Naive thymus-derived CD4-positive, alpha-beta T cell (primary cell): ENCODE measurements around the gene PRKN. TPM values are rescaled to one million over a fixed set of nuclear protein-coding genes. Genes with fewer than 3 reads are reported as not detected.

Experiments
- ATAC-seq: fragments of 150-1000 bp; cut with Tn5 transposase; 2 replicates; pipeline ENCODE4 v1.10.0; 2021; ENCODE audit warnings: mild to moderate bottlenecking, moderate library complexity
- CTCF ChIA-PET: fragments of 350-600 bp; sonication (Branson Sonifier 250); formaldehyde crosslinking; loops from one replicate; lab custom pipeline; 2021; ENCODE audit warnings: antibody characterized with exemption; lab: Charles Lee
- POLR2A ChIA-PET: fragments of 350-600 bp; sonication (Branson Sonifier 250); formaldehyde crosslinking; loops from one replicate; lab custom pipeline; 2021; ENCODE audit warnings: antibody characterized with exemption, inconsistent platforms; lab: Charles Lee
- DNase-seq, 9 donors: peaks; one replicate each; pipeline versions ENCODE4 v3.0.0 to v3.0.0-alpha.2; 2020 to 2022; ENCODE audit warnings: mixed read lengths in 1 of 9
- H3K27ac ChIP-seq: one replicate; pipeline ENCODE4 v1.7.0; 2013; ENCODE audit warnings: mild to moderate bottlenecking, low read depth, low read length, moderate library complexity
- H3K27me3 ChIP-seq, 2 donors: one replicate each; pipeline ENCODE4 v1.7.0; 2013; ENCODE audit warnings: low read length in 2 of 2, mild to moderate bottlenecking in 2 of 2, moderate library complexity in 2 of 2; ENCODE audit not compliant: control insufficient read depth in 2 of 2, insufficient read depth in 2 of 2
- H3K36me3 ChIP-seq, 3 experiments: 1 replicate in 2 of 3; 2 replicates in 1 of 3; pipeline ENCODE4 v1.7.0; 2013; ENCODE audit warnings: low read length in 3 of 3, mild to moderate bottlenecking in 3 of 3, moderate library complexity in 1 of 3; ENCODE audit not compliant: insufficient read depth in 3 of 3, control insufficient read depth in 2 of 3
- H3K4me1 ChIP-seq, 2 donors: one replicate each; pipeline ENCODE4 v1.7.0; 2013; ENCODE audit warnings: low read length in 2 of 2, mild to moderate bottlenecking in 2 of 2, moderate library complexity in 1 of 2; ENCODE audit not compliant: control insufficient read depth in 2 of 2, insufficient read depth in 2 of 2
- H3K4me3 ChIP-seq: 2 replicates; pipeline ENCODE4 v1.7.0; 2013; ENCODE audit warnings: mild to moderate bottlenecking, low read length
- H3K9me3 ChIP-seq, 3 experiments: 1 replicate in 2 of 3; 2 replicates in 1 of 3; pipeline ENCODE4 v1.7.0; 2013; ENCODE audit warnings: low read length in 3 of 3; ENCODE audit not compliant: control insufficient read depth in 2 of 3
- H3K27ac Mint-ChIP-seq, 9 donors: one replicate each; pipeline ENCODE4 v1.8.0; 2020 to 2022; ENCODE audit warnings: mixed read lengths in 9 of 9, mild to moderate bottlenecking in 8 of 9, moderate library complexity in 5 of 9, inconsistent platforms in 2 of 9
- H3K27me3 Mint-ChIP-seq, 5 donors: one replicate each; pipeline ENCODE4 v1.8.0; 2021 to 2022; ENCODE audit warnings: mixed read lengths in 5 of 5, mild to moderate bottlenecking in 1 of 5
- H3K36me3 Mint-ChIP-seq, 5 donors: one replicate each; pipeline ENCODE4 v1.8.0; 2020 to 2022; ENCODE audit warnings: mixed read lengths in 5 of 5, mild to moderate bottlenecking in 3 of 5, inconsistent platforms in 1 of 5
- H3K4me1 Mint-ChIP-seq, 7 donors: one replicate each; pipeline ENCODE4 v1.8.0; 2020 to 2022; ENCODE audit warnings: mixed read lengths in 7 of 7, mild to moderate bottlenecking in 3 of 7, inconsistent platforms in 1 of 7
- H3K4me3 Mint-ChIP-seq, 10 donors: one replicate each; pipeline ENCODE4 v1.8.0; 2020 to 2022; ENCODE audit warnings: mild to moderate bottlenecking in 10 of 10, mixed read lengths in 10 of 10, moderate library complexity in 6 of 10, inconsistent platforms in 2 of 10
- H3K9me3 Mint-ChIP-seq, 11 donors: one replicate each; pipeline ENCODE4 v1.8.0; 2020 to 2022; ENCODE audit warnings: mixed read lengths in 11 of 11, mild to moderate bottlenecking in 4 of 11, inconsistent platforms in 1 of 11, moderate library complexity in 1 of 11
- intact Hi-C, 2 donors: fragments of 100-400 bp; cut with micrococcal nuclease; formaldehyde crosslinking; loops; one replicate each; pipeline ENCODE4 v1.15.1; 2023
- polyA plus RNA-seq, 2 donors: library from polyadenylated mRNA; unstranded; fragments of 300-500 nt; fragmentation: Illumina TruSeq; gene quantifications; one replicate each; pipeline ENCODE4 v1.2.3, GENCODE V29; 2021
- total RNA-seq, 6 experiments: library from RNA in 5 of 6; stranded (reverse) in 5 of 6; gene quantifications; 1 replicate in 5 of 6; 2 replicates in 1 of 6; pipeline ENCODE4 v1.2.3 and lab custom pipeline; 2021 to 2026

The PRKN gene
- total and polyA plus RNA-seq, 7 experiments from 2014 or later = 0.44 to 10.3 (median 8.1) TPM

- Histone ChIP-seq H3K9me3 (no peaks in the 10 kb centered on the region), H3K36me3 (no peaks in the 10 kb centered on the region), H3K27ac (no peak overlapping the region), H3K27me3 (no peaks in the 10 kb centered on the region), H3K4me3 (no peak overlapping the region), H3K4me1 (no peaks in the 10 kb centered on the region)
- H3K36me3 Mint-ChIP-seq = peaks cover 0 to 5% (median 0%) of the 10 kb centered on the region in 5 donors
- DNase-seq = no peak
- no peaks in the 10 kb centered on the region for H3K27me3 Mint-ChIP-seq
- peaks cover 0 to 27% (median 4%) of the 10 kb centered on the region in 11 donors for H3K9me3 Mint-ChIP-seq
- no peak for ATAC-seq
- no peaks in the 10 kb centered on the region for H3K4me1 Mint-ChIP-seq
- H3K27ac Mint-ChIP-seq = no peak overlapping the region
- intact Hi-C loops = no loop called here
- ChIA-PET POLR2A (no interaction called here), CTCF (no interaction called here)
- H3K4me3 Mint-ChIP-seq = no peak overlapping the region
These were observed 1204.2 kb downstream of the PRKN start for GRCh38 chr6:161523362-161523761.

- Histone ChIP-seq H3K4me3 (no peak overlapping the region), H3K27me3 (no peaks in the 10 kb centered on the region), H3K36me3 (no peaks in the 10 kb centered on the region), H3K4me1 (no peaks in the 10 kb centered on the region), H3K9me3 (no peaks in the 10 kb centered on the region), H3K27ac (no peak overlapping the region)
- H3K27ac Mint-ChIP-seq = no peak overlapping the region
- H3K4me3 Mint-ChIP-seq = no peak overlapping the region
- CTCF ChIA-PET = no interaction called here
- ATAC-seq = no peak
- no peaks in the 10 kb centered on the region for H3K27me3 Mint-ChIP-seq
- H3K9me3 Mint-ChIP-seq = peaks cover 0 to 21% (median 4%) of the 10 kb centered on the region in 11 donors
- DNase-seq = no peak
- POLR2A ChIA-PET = no interaction called here
- no peaks in the 10 kb centered on the region for H3K4me1 Mint-ChIP-seq
- H3K36me3 Mint-ChIP-seq = peaks cover 0 to 5% (median 0%) of the 10 kb centered on the region in 5 donors
- intact Hi-C loops = no loop called here
These were observed 1205.3 kb downstream of the PRKN start for GRCh38 chr6:161522276-161522675.

- Mint-ChIP-seq H3K27me3 (peaks cover 0 to 5% (median 0%) of the 10 kb centered on the region in 5 donors), H3K9me3 (peaks cover 0 to 26% (median 8%) of the 10 kb centered on the region in 11 donors), H3K36me3 (peaks cover 0 to 12% (median 0%) of the 10 kb centered on the region in 5 donors), H3K4me3 (no peak overlapping the region), H3K4me1 (no peaks in the 10 kb centered on the region), H3K27ac (no peak overlapping the region)
- ATAC-seq (no peak), DNase-seq (no peak)
- no peaks in the 10 kb centered on the region for H3K36me3 ChIP-seq
- no peaks in the 10 kb centered on the region for H3K4me1 ChIP-seq
- no peaks in the 10 kb centered on the region for H3K9me3 ChIP-seq
- no peaks in the 10 kb centered on the region for H3K27me3 ChIP-seq
- no peak overlapping the region for H3K27ac ChIP-seq
- ChIA-PET CTCF (no interaction called here), POLR2A (no interaction called here)
- intact Hi-C loops = no loop called here
- H3K4me3 ChIP-seq = no peak overlapping the region
These were observed 1216.0 kb downstream of the PRKN start for GRCh38 chr6:161511447-161512095.

DNA sequence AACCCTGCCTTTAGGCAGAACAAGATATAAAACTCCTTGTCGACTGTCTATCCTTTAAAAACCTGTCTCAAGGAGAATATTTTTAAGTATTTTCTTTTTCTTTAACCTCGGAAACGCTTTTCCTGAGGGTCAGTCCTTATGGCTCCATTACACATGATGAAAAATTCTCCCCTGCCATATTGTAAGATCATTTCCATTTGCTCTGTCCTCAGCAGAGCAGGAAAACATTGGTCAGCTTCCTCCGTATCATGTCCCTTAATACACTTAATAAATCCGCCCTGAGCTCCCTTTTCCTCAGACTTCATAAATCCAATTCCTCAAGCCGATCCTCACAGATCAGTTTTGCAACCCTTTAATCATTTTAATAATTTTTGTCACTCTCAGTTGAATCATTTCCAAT lies 1219.2 kb downstream of the PRKN start:
- ChIA-PET POLR2A (no interaction called here), CTCF (no interaction called here)
- Histone ChIP-seq H3K36me3 (no peaks in the 10 kb centered on the region), H3K4me3 (no peak overlapping the region), H3K4me1 (no peaks in the 10 kb centered on the region), H3K27ac (no peak overlapping the region), H3K27me3 (no peaks in the 10 kb centered on the region), H3K9me3 (no peaks in the 10 kb centered on the region)
- H3K4me1 Mint-ChIP-seq = no peaks in the 10 kb centered on the region
- peaks cover 0 to 30% (median 10%) of the 10 kb centered on the region in 11 donors for H3K9me3 Mint-ChIP-seq
- no peaks in the 10 kb centered on the region for H3K27me3 Mint-ChIP-seq
- DNase-seq (no peak), ATAC-seq (no peak)
- no peak overlapping the region for H3K4me3 Mint-ChIP-seq
- no peak overlapping the region for H3K27ac Mint-ChIP-seq
- intact Hi-C loops = no loop called here
- peaks cover 0 to 12% (median 0%) of the 10 kb centered on the region in 5 donors for H3K36me3 Mint-ChIP-seq

GRCh38 chr6:161507375-161507774 lies 1220.2 kb downstream of the PRKN start:
- Histone ChIP-seq H3K27me3 (no peaks in the 10 kb centered on the region), H3K9me3 (no peaks in the 10 kb centered on the region), H3K27ac (no peak overlapping the region), H3K4me3 (no peak overlapping the region), H3K4me1 (no peaks in the 10 kb centered on the region), H3K36me3 (no peaks in the 10 kb centered on the region)
- ATAC-seq = no peak
- Mint-ChIP-seq H3K4me3 (no peak overlapping the region), H3K4me1 (no peaks in the 10 kb centered on the region), H3K36me3 (peaks cover 0 to 8% (median 0%) of the 10 kb centered on the region in 5 donors), H3K9me3 (peaks cover 0 to 38% (median 10%) of the 10 kb centered on the region in 11 donors), H3K27ac (no peak overlapping the region), H3K27me3 (no peaks in the 10 kb centered on the region)
- CTCF ChIA-PET = no interaction called here
- intact Hi-C loops = no loop called here
- POLR2A ChIA-PET = no interaction called here
- no peak for DNase-seq

DNA sequence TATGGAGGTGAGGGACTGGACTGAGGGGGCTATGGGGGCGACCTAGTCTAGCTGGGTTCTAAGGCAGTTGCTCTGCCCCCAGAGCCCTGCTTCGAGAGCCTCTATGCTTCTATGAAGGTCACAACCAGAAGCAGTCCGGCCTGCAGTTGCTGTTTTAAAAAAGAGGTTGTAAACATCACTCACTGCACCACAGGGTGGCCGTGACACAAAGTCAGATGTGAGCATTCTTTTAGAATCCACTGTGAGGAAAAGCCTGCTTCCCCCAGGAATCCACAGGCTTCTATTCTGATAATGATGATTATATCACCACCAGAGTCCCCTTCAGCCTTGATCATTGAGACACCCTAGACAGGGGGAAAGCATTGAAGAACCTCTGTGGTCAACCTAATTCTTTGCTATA lies 1224.0 kb downstream of the PRKN start:
- DNase-seq = no peak
- ChIA-PET POLR2A (no interaction called here), CTCF (no interaction called here)
- Mint-ChIP-seq H3K4me3 (no peak overlapping the region), H3K4me1 (no peaks in the 10 kb centered on the region), H3K27ac (no peak overlapping the region), H3K27me3 (no peaks in the 10 kb centered on the region), H3K9me3 (peaks cover 0 to 36% (median 7%) of the 10 kb centered on the region in 11 donors), H3K36me3 (peaks cover 0 to 7% (median 0%) of the 10 kb centered on the region in 5 donors)
- H3K4me1 ChIP-seq = no peaks in the 10 kb centered on the region
- no peaks in the 10 kb centered on the region for H3K27me3 ChIP-seq
- no peak overlapping the region for H3K27ac ChIP-seq
- intact Hi-C loops = no loop called here
- H3K36me3 ChIP-seq = no peaks in the 10 kb centered on the region
- H3K9me3 ChIP-seq = no peaks in the 10 kb centered on the region
- no peak overlapping the region for H3K4me3 ChIP-seq
- ATAC-seq = no peak

DNA sequence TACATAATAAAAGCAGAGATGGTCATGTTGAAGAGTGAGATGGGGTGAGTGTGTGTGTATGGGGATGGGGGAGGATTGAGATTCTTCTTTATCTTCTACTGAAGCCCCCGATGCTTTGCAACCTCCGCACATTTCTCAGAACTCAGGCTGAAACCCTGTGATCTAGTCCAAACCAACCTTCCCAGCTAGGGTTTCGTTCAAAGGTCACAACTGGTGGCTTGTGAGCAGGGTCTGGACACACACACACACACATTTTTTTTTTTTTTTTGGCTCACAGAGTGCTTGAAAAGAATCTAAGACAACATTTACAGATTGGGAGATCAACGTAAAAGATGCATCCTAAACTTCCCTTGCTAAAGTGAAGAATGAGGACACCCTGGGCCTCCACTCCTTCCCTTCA lies 1228.7 kb downstream of the PRKN start:
- DNase-seq (no peak), ATAC-seq (no peak)
- Mint-ChIP-seq H3K4me3 (no peak overlapping the region), H3K36me3 (peaks cover 0 to 4% (median 0%) of the 10 kb centered on the region in 5 donors), H3K9me3 (peaks cover 0 to 13% (median 4%) of the 10 kb centered on the region in 11 donors), H3K27me3 (no peaks in the 10 kb centered on the region), H3K4me1 (no peaks in the 10 kb centered on the region), H3K27ac (no peak overlapping the region)
- POLR2A ChIA-PET = no interaction called here
- H3K9me3 ChIP-seq = no peaks in the 10 kb centered on the region
- H3K36me3 ChIP-seq = no peaks in the 10 kb centered on the region
- H3K4me3 ChIP-seq = no peak overlapping the region
- CTCF ChIA-PET = no interaction called here
- no peaks in the 10 kb centered on the region for H3K4me1 ChIP-seq
- no peaks in the 10 kb centered on the region for H3K27me3 ChIP-seq
- H3K27ac ChIP-seq = no peak overlapping the region
- intact Hi-C loops = no loop called here
